HEK293 (cell line): Measurements from ENCODE around the gene RNASEH2A.
A peak's percentile ranks its signal among the peaks of the same experiment; 100 is the strongest.

Experiments
- GLIS1 ChIP-seq: fragments of 450-650 bp; formaldehyde crosslinking; IDR thresholded peaks from 2 replicates; pipeline ENCODE4 v1.5.1; 2016; ENCODE audit warnings: missing biosample characterization, missing genetic modification characterization
- KLF7 ChIP-seq: fragments of 450-650 bp; formaldehyde crosslinking; IDR thresholded peaks from 2 replicates; pipeline ENCODE4 v1.5.1; 2016; ENCODE audit warnings: missing biosample characterization, missing genetic modification characterization, borderline replicate concordance
- PATZ1 ChIP-seq: fragments of 450-650 bp; formaldehyde crosslinking; IDR thresholded peaks from 2 replicates; pipeline ENCODE4 v1.5.1; 2016; ENCODE audit warnings: missing biosample characterization, missing genetic modification characterization
- PRDM10 ChIP-seq: fragments of 450-650 bp; formaldehyde crosslinking; IDR thresholded peaks from 2 replicates; pipeline ENCODE4 v1.5.1; 2016; ENCODE audit warnings: missing biosample characterization, missing genetic modification characterization
- PRDM4 ChIP-seq: fragments of 450-650 bp; formaldehyde crosslinking; IDR thresholded peaks from 2 replicates; pipeline ENCODE4 v1.5.1; 2017; ENCODE audit warnings: missing biosample characterization, missing genetic modification characterization
- PRDM6 ChIP-seq: fragments of 450-650 bp; formaldehyde crosslinking; IDR thresholded peaks from 2 replicates; pipeline ENCODE4 v1.5.1; 2017; ENCODE audit warnings: missing biosample characterization, missing genetic modification characterization
- SP3 ChIP-seq: fragments of 450-650 bp; formaldehyde crosslinking; IDR thresholded peaks from 2 replicates; pipeline ENCODE4 v1.5.1; 2016; ENCODE audit warnings: missing biosample characterization, missing genetic modification characterization
- ZBTB17 ChIP-seq: fragments of 450-650 bp; formaldehyde crosslinking; IDR thresholded peaks from 2 replicates; pipeline ENCODE4 v1.5.1; 2016; ENCODE audit warnings: missing biosample characterization, missing genetic modification characterization
- ZBTB7A ChIP-seq: fragments of 450-650 bp; formaldehyde crosslinking; IDR thresholded peaks from 2 replicates; pipeline ENCODE4 v1.5.1; 2016; ENCODE audit warnings: low read depth, missing biosample characterization, missing genetic modification characterization
- ZFP69B ChIP-seq: fragments of 450-650 bp; formaldehyde crosslinking; IDR thresholded peaks from 2 replicates; pipeline ENCODE4 v1.5.1; 2016; ENCODE audit warnings: missing biosample characterization, missing genetic modification characterization
- ZNF157 ChIP-seq: fragments of 450-650 bp; formaldehyde crosslinking; IDR thresholded peaks from 2 replicates; pipeline ENCODE4 v1.5.1; 2016; ENCODE audit warnings: missing biosample characterization, missing genetic modification characterization
- ZNF214 ChIP-seq: fragments of 450-650 bp; formaldehyde crosslinking; IDR thresholded peaks from 2 replicates; pipeline ENCODE4 v1.5.1; 2017; ENCODE audit warnings: missing biosample characterization, mild to moderate bottlenecking, missing genetic modification characterization, borderline replicate concordance
- ZNF248 ChIP-seq: fragments of 450-650 bp; formaldehyde crosslinking; IDR thresholded peaks from 2 replicates; pipeline ENCODE4 v1.5.1; 2017; ENCODE audit warnings: missing biosample characterization, missing genetic modification characterization
- ZNF280C ChIP-seq: fragments of 450-650 bp; formaldehyde crosslinking; IDR thresholded peaks from 2 replicates; pipeline ENCODE4 v1.5.1; 2016; ENCODE audit warnings: missing biosample characterization, missing genetic modification characterization
- ZNF335 ChIP-seq: fragments of 450-650 bp; formaldehyde crosslinking; conservative IDR thresholded peaks from 2 replicates; pipeline ENCODE4 v1.5.1; 2016; ENCODE audit warnings: missing biosample characterization, missing genetic modification characterization
- ZNF366 ChIP-seq: fragments of 450-650 bp; formaldehyde crosslinking; conservative IDR thresholded peaks from 2 replicates; pipeline ENCODE4 v1.5.1; 2016; ENCODE audit warnings: missing biosample characterization, missing genetic modification characterization
- ZNF426 ChIP-seq: fragments of 450-650 bp; formaldehyde crosslinking; IDR thresholded peaks from 2 replicates; pipeline ENCODE4 v1.5.1; 2017; ENCODE audit warnings: missing biosample characterization, missing genetic modification characterization, mild to moderate bottlenecking, inconsistent platforms, moderate library complexity
- ZNF501 ChIP-seq: fragments of 450-650 bp; formaldehyde crosslinking; IDR thresholded peaks from 2 replicates; pipeline ENCODE4 v1.5.1; 2016; ENCODE audit warnings: missing biosample characterization, missing genetic modification characterization
- ZNF510 ChIP-seq: fragments of 450-650 bp; formaldehyde crosslinking; IDR thresholded peaks from 2 replicates; pipeline ENCODE4 v1.5.1; 2018; ENCODE audit warnings: mild to moderate bottlenecking, missing genetic modification characterization, missing biosample characterization; ENCODE audit not compliant: insufficient replicate concordance
- ZNF555 ChIP-seq: fragments of 450-650 bp; formaldehyde crosslinking; conservative IDR thresholded peaks from 2 replicates; pipeline ENCODE4 v1.5.1; 2017; ENCODE audit warnings: missing biosample characterization, mild to moderate bottlenecking, missing genetic modification characterization, inconsistent platforms
- ZNF600 ChIP-seq: fragments of 450-650 bp; formaldehyde crosslinking; IDR thresholded peaks from 2 replicates; pipeline ENCODE4 v1.5.1; 2016; ENCODE audit warnings: missing biosample characterization, missing genetic modification characterization
- ZNF621 ChIP-seq: fragments of 450-650 bp; formaldehyde crosslinking; IDR thresholded peaks from 2 replicates; pipeline ENCODE4 v1.5.1; 2017; ENCODE audit warnings: missing biosample characterization, missing genetic modification characterization
- ZNF626 ChIP-seq: fragments of 450-650 bp; sonication (Bioruptor Pico); formaldehyde crosslinking; IDR thresholded peaks from 2 replicates; pipeline ENCODE4 v1.5.1; 2018; ENCODE audit warnings: missing biosample characterization, missing genetic modification characterization, inconsistent platforms
- ZNF639 ChIP-seq: fragments of 450-650 bp; formaldehyde crosslinking; IDR thresholded peaks from 2 replicates; pipeline ENCODE4 v1.5.1; 2016; ENCODE audit warnings: missing biosample characterization, missing genetic modification characterization
- ZNF654 ChIP-seq: fragments of 450-650 bp; formaldehyde crosslinking; IDR thresholded peaks from 2 replicates; pipeline ENCODE4 v1.5.1; 2016; ENCODE audit warnings: low read depth, missing biosample characterization, missing genetic modification characterization
- ZNF701 ChIP-seq: fragments of 450-650 bp; formaldehyde crosslinking; IDR thresholded peaks from 2 replicates; pipeline ENCODE4 v1.5.1; 2016; ENCODE audit warnings: missing biosample characterization, missing genetic modification characterization
- ZNF843 ChIP-seq: fragments of 450-650 bp; formaldehyde crosslinking; IDR thresholded peaks from 2 replicates; pipeline ENCODE4 v1.5.1; 2016; ENCODE audit warnings: missing biosample characterization, missing genetic modification characterization

RNASEH2A gene

GRCh38 chr19:12838182-12838885, 31.9 kb downstream of the RNASEH2A start, which contains the start of gene MAST1 (continued):
- TF ChIP-seq ZNF600 (no peak), ZNF639 (tag by site-specific recombination) (no peak), ZFP69B (tag by site-specific recombination) (no peak), PATZ1 (tag by site-specific recombination) (peak; percentile 66), SP3 (tag by site-specific recombination) (no peak), ZNF621 (tag by site-specific recombination) (no peak), ZBTB17 (tag by site-specific recombination) (no peak), ZNF426 (tag by site-specific recombination) (no peak), ZNF366 (no peak), ZNF248 (no peak), ZNF843 (tag by site-specific recombination) (no peak), GLIS1 (no peak), ZNF510 (no peak), ZNF214 (tag by site-specific recombination) (no peak), ZNF280C (tag by site-specific recombination) (no peak), ZNF701 (no peak), ZNF555 (tag by site-specific recombination) (no peak), ZNF157 (tag by site-specific recombination) (no peak), PRDM4 (tag by site-specific recombination) (no peak), ZBTB7A (no peak), PRDM10 (tag by site-specific recombination) (peak; percentile 77), ZNF654 (tag by site-specific recombination) (no peak), KLF7 (tag by site-specific recombination) (0 out of 2 replicates have a peak, but pooled peaks have one; percentile 29), PRDM6 (tag by site-specific recombination) (no peak), ZNF501 (tag by site-specific recombination) (no peak), ZNF335 (tag by site-specific recombination) (peak; percentile 83), ZNF626 (tag by site-specific recombination) (no peak)
